Measurements from ENCODE around the gene TBC1D19. TPM values are rescaled to one million over a fixed set of nuclear protein-coding genes. Genes with fewer than 3 reads are reported as not detected.
A peak's percentile ranks its signal among the peaks of the same experiment; 100 is the strongest.

Gene TBC1D19
- total RNA-seq, 1 experiment from 2014 or later: 4.0 TPM

GRCh38 chr4:26713563-26714151 lies 129.8 kb downstream of the TBC1D19 start:
- no peaks in the 10 kb centered on the region for H4K20me1 ChIP-seq (ENCODE audit: low read length)
- TF ChIP-seq, protein P1, sequence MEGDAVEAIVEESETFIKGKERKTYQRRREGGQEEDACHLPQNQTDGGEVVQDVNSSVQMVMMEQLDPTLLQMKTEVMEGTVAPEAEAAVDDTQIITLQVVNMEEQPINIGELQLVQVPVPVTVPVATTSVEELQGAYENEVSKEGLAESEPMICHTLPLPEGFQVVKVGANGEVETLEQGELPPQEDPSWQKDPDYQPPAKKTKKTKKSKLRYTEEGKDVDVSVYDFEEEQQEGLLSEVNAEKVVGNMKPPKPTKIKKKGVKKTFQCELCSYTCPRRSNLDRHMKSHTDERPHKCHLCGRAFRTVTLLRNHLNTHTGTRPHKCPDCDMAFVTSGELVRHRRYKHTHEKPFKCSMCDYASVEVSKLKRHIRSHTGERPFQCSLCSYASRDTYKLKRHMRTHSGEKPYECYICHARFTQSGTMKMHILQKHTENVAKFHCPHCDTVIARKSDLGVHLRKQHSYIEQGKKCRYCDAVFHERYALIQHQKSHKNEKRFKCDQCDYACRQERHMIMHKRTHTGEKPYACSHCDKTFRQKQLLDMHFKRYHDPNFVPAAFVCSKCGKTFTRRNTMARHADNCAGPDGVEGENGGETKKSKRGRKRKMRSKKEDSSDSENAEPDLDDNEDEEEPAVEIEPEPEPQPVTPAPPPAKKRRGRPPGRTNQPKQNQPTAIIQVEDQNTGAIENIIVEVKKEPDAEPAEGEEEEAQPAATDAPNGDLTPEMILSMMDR (conservative IDR thresholded peaks at IDR 0.05; ENCODE audit: low read depth, low read length): no peak
- TF ChIP-seq EZH2phosphoT487 (IDR thresholded peaks at IDR 0.05; ENCODE audit: borderline replicate concordance, low read length) (no peak), EZH2 (IDR thresholded peaks at IDR 0.05; ENCODE audit: low read length, unreplicated experiment) (no peak)
- H2AFZ ChIP-seq (ENCODE audit: low read length): no peak overlapping the region
- H3K4me1 ChIP-seq (ENCODE audit: insufficient read depth, low read length): peaks cover 9% of the 10 kb centered on the region
- no peaks in the 10 kb centered on the region for H3K36me3 ChIP-seq (ENCODE audit: low read depth, low read length)
- no peaks in the 10 kb centered on the region for H3K79me2 ChIP-seq (ENCODE audit: low read length)
- H3K9ac ChIP-seq (ENCODE audit: low read length): no peak overlapping the region
- no peaks in the 10 kb centered on the region for H3K9me2 ChIP-seq (replicated peaks; ENCODE audit: low read length)
- CTCF ChIA-PET: no interaction called here
- no peak overlapping the region for H3K4me2 ChIP-seq (ENCODE audit: low read length)
- BruUV-seq (replicated peaks): no TSS peak
- no peak; the same call in 1 of the 2 replicates for ATAC-seq
- POLR2A ChIA-PET (ENCODE audit: unreplicated experiment): no interaction called here
- no peaks in the 10 kb centered on the region for H3F3A ChIP-seq (ENCODE audit: low read length, unreplicated experiment)
- H3K4me3 ChIP-seq (ENCODE audit: low read length): no peak overlapping the region
- H3K27me3 ChIP-seq (ENCODE audit: low read length): no peaks in the 10 kb centered on the region
- DNase-seq: no peak
- H3K27ac ChIP-seq (ENCODE audit: low read length): no peak overlapping the region
- H3K9me3 ChIP-seq (ENCODE audit: low read length): no peaks in the 10 kb centered on the region
- intact Hi-C loops (cut with micrococcal nuclease): no loop called here

- no peak overlapping the region for H3K4me3 ChIP-seq (ENCODE audit: low read length)
- intact Hi-C loops (cut with micrococcal nuclease): no loop called here
- H3K36me3 ChIP-seq (ENCODE audit: low read depth, low read length): no peaks in the 10 kb centered on the region; the same call in 1 of the 2 replicates
- no peaks in the 10 kb centered on the region for H4K20me1 ChIP-seq (ENCODE audit: low read length)
- H3K27ac ChIP-seq (ENCODE audit: low read length): no peak overlapping the region
- ATAC-seq: no peak
- no peaks in the 10 kb centered on the region for H3K9me2 ChIP-seq (replicated peaks; ENCODE audit: low read length)
- H3K4me1 ChIP-seq (ENCODE audit: insufficient read depth, low read length): peaks cover 9% of the 10 kb centered on the region
- ChIA-PET POLR2A (ENCODE audit: unreplicated experiment) (no interaction called here), CTCF (no interaction called here)
- no peaks in the 10 kb centered on the region for H3K9me3 ChIP-seq (ENCODE audit: low read length)
- no peaks in the 10 kb centered on the region for H3F3A ChIP-seq (ENCODE audit: low read length, unreplicated experiment)
- no peaks in the 10 kb centered on the region for H3K27me3 ChIP-seq (ENCODE audit: low read length)
- DNase-seq: no peak
- no peak overlapping the region for H3K9ac ChIP-seq (ENCODE audit: low read length)
- TF ChIP-seq EZH2 (IDR thresholded peaks at IDR 0.05; ENCODE audit: low read length, unreplicated experiment) (no peak), EZH2phosphoT487 (IDR thresholded peaks at IDR 0.05; ENCODE audit: borderline replicate concordance, low read length) (no peak)
- TF ChIP-seq, protein P1 (conservative IDR thresholded peaks at IDR 0.05; ENCODE audit: low read depth, low read length): no peak
- no TSS peak for BruUV-seq (replicated peaks)
- no peak overlapping the region for H2AFZ ChIP-seq (ENCODE audit: low read length)
- H3K79me2 ChIP-seq (ENCODE audit: low read length): no peaks in the 10 kb centered on the region
- no peak overlapping the region for H3K4me2 ChIP-seq (ENCODE audit: low read length)
Measured at GRCh38 chr4:26715636-26716242, 131.9 kb downstream of the TBC1D19 start.

GRCh38 chr4:26717332-26717731 lies 133.4 kb downstream of the TBC1D19 start:
- no peak overlapping the region for H3K9ac ChIP-seq (ENCODE audit: low read length)
- H3K27ac ChIP-seq (ENCODE audit: low read length): no peak overlapping the region
- intact Hi-C loops (cut with micrococcal nuclease): no loop called here
- peaks cover 9% of the 10 kb centered on the region for H3K4me1 ChIP-seq (ENCODE audit: insufficient read depth, low read length)
- H3K27me3 ChIP-seq (ENCODE audit: low read length): no peaks in the 10 kb centered on the region
- no peak overlapping the region for H2AFZ ChIP-seq (ENCODE audit: low read length)
- CTCF ChIA-PET: no interaction called here
- no peaks in the 10 kb centered on the region for H3K9me3 ChIP-seq (ENCODE audit: low read length)
- peak overlapping the region; percentile 26 for H3K4me2 ChIP-seq (ENCODE audit: low read length)
- no peaks in the 10 kb centered on the region for H3K9me2 ChIP-seq (replicated peaks; ENCODE audit: low read length)
- H3K4me3 ChIP-seq (ENCODE audit: low read length): no peak overlapping the region
- ATAC-seq (peak; percentile 73), DNase-seq (peak; percentile 67)
- H3F3A ChIP-seq (ENCODE audit: low read length, unreplicated experiment): no peaks in the 10 kb centered on the region
- no TSS peak for BruUV-seq (replicated peaks)
- H3K79me2 ChIP-seq (ENCODE audit: low read length): no peaks in the 10 kb centered on the region
- H4K20me1 ChIP-seq (ENCODE audit: low read length): no peaks in the 10 kb centered on the region
- TF ChIP-seq EZH2phosphoT487 (IDR thresholded peaks at IDR 0.05; ENCODE audit: borderline replicate concordance, low read length): no peak
- TF ChIP-seq EZH2 (IDR thresholded peaks at IDR 0.05; ENCODE audit: low read length, unreplicated experiment): no peak
- TF ChIP-seq, protein P1 (conservative IDR thresholded peaks at IDR 0.05; ENCODE audit: low read depth, low read length): no peak
- H3K36me3 ChIP-seq (ENCODE audit: low read depth, low read length): no peaks in the 10 kb centered on the region; the same call in 1 of the 2 replicates
- POLR2A ChIA-PET (ENCODE audit: unreplicated experiment): interaction anchor here (0.5 kb wide), 1 partner anchor 391 kb away, joined by 3 read pairs; no protein-coding TSS in a partner anchor

Data from PC-3 (cell line).